ENCODE measurements around the gene BMERB1.
"Not testable (repeated sequence)": the region's sequence is repeated elsewhere in the genome, so short reads cannot be mapped to it uniquely, and the experiment has no call there.

Gene BMERB1

GRCh38 chr16:15434425-15435215 lies at the start of gene BMERB1:
BMERB1 (plus strand) TSS chr16:15434588; CDS start chr16:15434654, 66 bp downstream.
- peak; percentile 23 for DNase-seq

GRCh38 chr16:15388060-15388459 lies 46.3 kb upstream of the BMERB1 start:
- DNase-seq = not testable (repeated sequence)

- not testable (repeated sequence) for DNase-seq
Measured at GRCh38 chr16:15389916-15390315, 44.5 kb upstream of the BMERB1 start.

GRCh38 chr16:15393025-15393424 lies 41.4 kb upstream of the BMERB1 start:
- not testable (repeated sequence) for DNase-seq

- DNase-seq = not testable (repeated sequence)
Measured at GRCh38 chr16:15395631-15396508, 38.5 kb upstream of the BMERB1 start, which contains the start of gene MPV17L. MPV17L (plus strand) TSS chr16:15395754; CDS start chr16:15395898, 144 bp downstream.

- DNase-seq = not testable (repeated sequence)
Measured at GRCh38 chr16:15396509-15396829, 37.9 kb upstream of the BMERB1 start.

GRCh38 chr16:15396948-15397594 lies 37.3 kb upstream of the BMERB1 start:
- DNase-seq = no peak

- no peak for DNase-seq
Measured at GRCh38 chr16:15398618-15399316, 35.6 kb upstream of the BMERB1 start.

GRCh38 chr16:15399317-15399716 lies 35.1 kb upstream of the BMERB1 start:
- no peak for DNase-seq

GRCh38 chr16:15400314-15400713 lies 34.1 kb upstream of the BMERB1 start:
- not testable (repeated sequence) for DNase-seq

- DNase-seq = no peak
Measured at GRCh38 chr16:15401972-15402371, 32.4 kb upstream of the BMERB1 start.

GRCh38 chr16:15403392-15403995 lies 30.9 kb upstream of the BMERB1 start:
- DNase-seq = no peak

GRCh38 chr16:15404091-15404490 lies 30.3 kb upstream of the BMERB1 start:
- not testable (repeated sequence) for DNase-seq

- no peak for DNase-seq
Measured at GRCh38 chr16:15404792-15405191, 29.6 kb upstream of the BMERB1 start.

- DNase-seq = not testable (repeated sequence)
Measured at GRCh38 chr16:15407756-15408155, 26.6 kb upstream of the BMERB1 start.

GRCh38 chr16:15409476-15409875 lies 24.9 kb upstream of the BMERB1 start:
- DNase-seq = not testable (repeated sequence)

GRCh38 chr16:15415511-15415985 lies 18.8 kb upstream of the BMERB1 start:
- no peak for DNase-seq

- no peak for DNase-seq
Measured at GRCh38 chr16:15417197-15417596, 17.2 kb upstream of the BMERB1 start.

GRCh38 chr16:15418206-15418605 lies 16.2 kb upstream of the BMERB1 start:
- DNase-seq = no peak

GRCh38 chr16:15421696-15422095 lies 12.7 kb upstream of the BMERB1 start:
- DNase-seq = not testable (repeated sequence)

GRCh38 chr16:15422222-15422621 lies 12.2 kb upstream of the BMERB1 start:
- no peak for DNase-seq

- DNase-seq = no peak
Measured at GRCh38 chr16:15425861-15426260, 8.5 kb upstream of the BMERB1 start.

Measured in stimulated activated naive CD4-positive, alpha-beta T cell treated with Interleukin-2 at 50 U/mL for 16 hours (primary cell).